Hepatic stellate cell (primary cell): ENCODE measurements around the gene TREM1.
"Not testable (repeated sequence)": the region's sequence is repeated elsewhere in the genome, so short reads cannot be mapped to it uniquely, and the experiment has no call there.

Experiments
- DNase-seq: peaks from one replicate; pipeline ENCODE4 v3.0.0; 2011; ENCODE audit warnings: low spot score

Gene TREM1

GRCh38 chr6:41257369-41258195, 28.9 kb downstream of the TREM1 start:
- DNase-seq, result no peak

- no peak for DNase-seq
Measured at GRCh38 chr6:41256383-41256782, 30.1 kb downstream of the TREM1 start.

GRCh38 chr6:41255638-41256246, 30.7 kb downstream of the TREM1 start:
- no peak for DNase-seq

- DNase-seq, result no peak
Measured at GRCh38 chr6:41255110-41255509, 31.4 kb downstream of the TREM1 start.

- DNase-seq, result no peak
Measured at GRCh38 chr6:41252401-41253169, 33.9 kb downstream of the TREM1 start.

GRCh38 chr6:41247882-41248705, 38.4 kb downstream of the TREM1 start:
- no peak for DNase-seq

- no peak for DNase-seq
Measured at GRCh38 chr6:41247288-41247865, 39.1 kb downstream of the TREM1 start.

- not testable (repeated sequence) for DNase-seq
Measured at GRCh38 chr6:41246529-41246928, 40.0 kb downstream of the TREM1 start.

- no peak for DNase-seq
Measured at GRCh38 chr6:41239467-41240159, 46.9 kb downstream of the TREM1 start.

- no peak for DNase-seq
Measured at GRCh38 chr6:41237128-41237527, 49.4 kb downstream of the TREM1 start.

GRCh38 chr6:41236276-41236675, 50.2 kb downstream of the TREM1 start:
- no peak for DNase-seq

GRCh38 chr6:41232667-41233066, 53.8 kb downstream of the TREM1 start:
- DNase-seq, result no peak

- DNase-seq, result no peak
Measured at GRCh38 chr6:41231246-41231645, 55.2 kb downstream of the TREM1 start.

- no peak for DNase-seq
Measured at GRCh38 chr6:41229721-41230120, 56.8 kb downstream of the TREM1 start.

GRCh38 chr6:41228616-41229015, 57.9 kb downstream of the TREM1 start:
- no peak for DNase-seq

GRCh38 chr6:41228096-41228495, 58.4 kb downstream of the TREM1 start, which contains the start of gene TREML4:
Gene TREML4 (plus strand): TSS chr6:41228349. CDS start chr6:41228428, 79 bp downstream.
- no peak for DNase-seq

- no peak for DNase-seq
Measured at GRCh38 chr6:41226752-41227151, 59.7 kb downstream of the TREM1 start.

- no peak for DNase-seq
Measured at GRCh38 chr6:41224800-41225199, 61.7 kb downstream of the TREM1 start.
